NCI-H2196 treated with DMSO at 0.1 percent for 48 hours (cell line): ENCODE results near the gene RPS26.
A peak's percentile ranks its signal among the peaks of the same experiment; 100 is the strongest.
"Not testable (repeated sequence)": the region's sequence is repeated elsewhere in the genome, so short reads cannot be mapped to it uniquely, and the experiment has no call there.

Source experiments
- DNase-seq: peaks from one replicate; lab custom pipeline; 2025; ENCODE audit not compliant: unreplicated experiment; lab: John Stamatoyannopoulos, UW

RPS26 gene

GRCh38 chr12:56020423-56021184 lies 21.1 kb upstream of the RPS26 start, which contains the start of gene IKZF4:
TSS of gene IKZF4 (plus strand) at chr12:56021043. CDS start at chr12:56021494, 451 bp downstream.
- no peak for DNase-seq

GRCh38 chr12:56021889-56022497 lies 19.7 kb upstream of the RPS26 start:
- no peak for DNase-seq

GRCh38 chr12:56028511-56029165 lies 13.1 kb upstream of the RPS26 start:
- DNase-seq = no peak

DNA sequence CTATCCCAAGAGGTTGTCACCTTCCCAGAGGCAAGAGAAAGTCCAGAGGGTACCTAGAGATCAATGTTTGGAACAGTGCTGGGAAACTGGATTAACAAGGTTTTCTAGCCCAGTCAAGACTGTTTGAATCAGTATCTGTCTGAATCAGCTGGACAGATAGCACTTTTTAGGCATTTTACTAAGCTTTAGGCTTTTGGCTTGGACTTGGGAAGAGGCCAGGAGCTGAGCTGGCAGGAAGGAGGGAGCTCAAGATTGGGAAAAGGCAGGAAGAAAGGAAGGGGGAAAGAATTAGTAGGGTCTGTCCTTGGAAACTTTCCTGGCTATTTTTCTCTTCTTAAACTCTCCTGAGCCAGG lies 12.6 kb upstream of the RPS26 start:
- no peak for DNase-seq

DNA sequence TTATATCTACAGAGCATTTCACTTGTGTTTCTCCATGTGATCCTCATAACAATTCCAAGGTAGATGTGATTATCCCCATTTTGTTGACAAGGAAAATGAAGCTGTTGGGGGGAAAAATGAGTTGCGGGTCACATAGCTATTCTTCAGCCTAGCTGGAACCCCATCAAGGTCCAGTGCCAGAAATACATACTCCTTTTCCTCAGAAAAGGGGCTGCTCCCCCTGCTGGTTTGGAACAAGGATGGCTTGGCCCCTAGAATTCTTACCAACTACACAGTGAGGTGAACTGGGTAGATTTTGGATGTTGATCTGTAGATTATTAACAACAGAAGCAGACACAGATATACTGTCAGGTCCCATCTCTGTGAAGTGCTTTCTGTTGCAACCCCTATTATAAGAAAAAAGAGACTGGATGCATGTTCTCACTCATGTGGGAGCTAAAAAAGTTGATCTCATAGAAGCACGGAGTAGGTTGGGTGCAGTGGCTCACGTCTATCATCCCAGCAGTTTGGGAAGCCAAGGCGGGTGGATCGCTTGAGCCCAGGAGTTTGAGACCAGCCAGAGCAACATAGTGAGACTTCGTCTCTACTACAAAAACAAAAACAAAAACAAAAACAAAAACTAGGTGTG lies 11.9 kb upstream of the RPS26 start:
- peak; percentile 8 for DNase-seq

DNA sequence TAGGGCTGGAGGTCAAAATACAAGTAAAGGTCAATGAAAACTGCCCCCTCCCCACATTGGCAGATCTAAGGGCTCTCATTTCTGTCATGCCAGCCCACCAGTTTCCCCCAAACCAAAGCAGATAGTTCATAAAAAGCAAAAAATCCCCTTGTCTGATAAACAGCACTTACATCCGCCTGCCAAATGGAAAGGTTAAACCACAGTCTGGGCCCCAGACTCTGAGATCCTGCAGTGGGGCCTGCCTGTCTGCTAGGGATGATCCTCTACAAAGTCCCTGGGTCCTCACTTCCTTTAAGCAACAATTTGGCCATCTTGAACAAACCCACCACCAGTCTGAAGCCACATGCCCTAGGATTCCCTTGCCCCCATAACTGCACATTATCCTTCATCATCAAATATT lies 9.7 kb upstream of the RPS26 start:
- DNase-seq = no peak

GRCh38 chr12:56034586-56035332 lies 7.0 kb upstream of the RPS26 start:
- no peak for DNase-seq

DNA sequence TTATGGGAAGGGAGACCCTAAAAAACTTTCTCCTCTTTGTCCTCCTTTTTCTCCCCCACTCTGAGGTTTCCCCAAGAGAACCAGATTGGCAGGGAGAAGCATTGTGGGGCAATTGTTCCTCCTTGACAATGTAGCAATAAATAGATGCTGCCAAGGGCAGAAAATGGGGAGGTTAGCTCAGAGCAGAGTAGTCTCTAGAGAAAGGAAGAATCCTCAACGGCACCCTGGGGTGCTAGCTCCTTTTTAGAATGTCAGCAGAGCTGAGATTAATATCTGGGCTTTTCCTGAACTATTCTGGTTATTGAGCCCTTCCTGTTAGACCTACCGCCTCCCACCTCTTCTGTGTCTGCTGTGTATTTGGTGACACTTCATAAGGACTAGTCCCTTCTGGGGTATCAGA lies 4.6 kb upstream of the RPS26 start:
- no peak for DNase-seq

DNA sequence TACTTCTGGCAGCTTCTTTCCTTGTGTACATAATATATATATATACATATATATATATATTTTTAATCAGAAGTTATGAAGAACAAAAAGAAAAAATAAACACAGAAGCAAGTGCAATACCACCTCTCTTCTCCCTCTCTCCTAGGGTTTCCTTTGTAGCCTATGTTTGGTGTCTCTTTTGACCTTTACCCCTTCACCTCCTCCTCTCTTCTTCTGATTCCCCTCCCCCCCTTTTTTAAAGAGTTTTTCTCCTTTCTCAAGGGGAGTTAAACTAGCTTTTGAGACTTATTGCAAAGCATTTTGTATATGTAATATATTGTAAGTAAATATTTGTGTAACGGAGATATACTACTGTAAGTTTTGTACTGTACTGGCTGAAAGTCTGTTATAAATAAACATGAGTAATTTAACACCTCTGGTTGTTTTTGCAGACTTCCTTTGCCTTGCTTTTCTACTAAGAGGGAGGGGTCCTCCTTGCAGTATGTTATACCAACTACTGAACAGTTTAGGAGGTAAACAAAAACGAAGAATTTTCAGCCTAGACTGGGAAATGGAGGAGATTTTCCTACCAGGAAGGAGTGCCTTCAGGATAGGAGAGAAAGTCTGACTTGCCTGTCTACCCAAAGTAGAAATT lies 3.6 kb upstream of the RPS26 start:
- DNase-seq = no peak

- DNase-seq = no peak
Observed at GRCh38 chr12:56040151-56040550, 1.6 kb upstream of the RPS26 start.

DNA sequence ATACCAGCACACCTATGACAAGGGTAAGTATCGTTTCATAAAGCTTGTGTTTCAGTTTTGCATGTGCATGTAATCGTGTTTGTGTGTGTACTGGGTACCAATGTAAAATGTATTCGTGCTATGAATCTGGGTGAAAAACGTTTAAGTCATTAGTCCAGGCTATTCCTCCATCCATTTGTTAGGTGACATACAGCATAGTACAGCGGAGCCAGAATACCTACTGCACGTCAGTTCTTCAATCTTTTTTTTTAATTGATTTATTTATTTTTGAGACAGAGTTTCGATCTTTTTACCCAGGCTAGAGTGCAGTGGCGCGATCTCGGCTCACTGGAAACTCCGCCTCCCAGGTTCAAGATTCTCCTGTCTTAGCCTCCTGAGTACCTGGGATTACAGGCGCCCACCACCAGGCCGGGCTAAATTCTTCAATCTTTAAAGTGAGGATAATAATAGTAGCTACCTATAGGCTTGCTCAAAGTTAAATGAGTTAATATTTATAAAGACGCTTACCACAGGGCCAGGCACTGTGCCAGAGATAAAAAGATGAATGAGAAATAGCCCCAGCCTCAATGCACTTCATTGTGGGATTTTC lies 661 bp upstream of the RPS26 start:
- no peak for DNase-seq

DNA sequence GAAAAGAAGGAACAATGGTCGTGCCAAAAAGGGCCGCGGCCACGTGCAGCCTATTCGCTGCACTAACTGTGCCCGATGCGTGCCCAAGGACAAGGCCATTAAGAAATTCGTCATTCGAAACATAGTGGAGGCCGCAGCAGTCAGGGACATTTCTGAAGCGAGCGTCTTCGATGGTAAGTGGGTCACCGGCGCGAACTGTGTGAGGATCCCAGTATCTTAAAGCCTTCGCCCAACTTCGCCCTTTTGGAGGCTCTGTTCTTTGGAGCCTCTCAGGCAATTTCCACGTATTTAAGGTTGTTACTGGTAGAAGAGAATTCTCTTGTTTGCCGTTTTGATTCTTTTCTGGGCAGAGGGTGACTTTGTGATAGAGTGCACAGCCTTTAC lies 704 bp downstream of the RPS26 start:
- not testable (repeated sequence) for DNase-seq

DNA sequence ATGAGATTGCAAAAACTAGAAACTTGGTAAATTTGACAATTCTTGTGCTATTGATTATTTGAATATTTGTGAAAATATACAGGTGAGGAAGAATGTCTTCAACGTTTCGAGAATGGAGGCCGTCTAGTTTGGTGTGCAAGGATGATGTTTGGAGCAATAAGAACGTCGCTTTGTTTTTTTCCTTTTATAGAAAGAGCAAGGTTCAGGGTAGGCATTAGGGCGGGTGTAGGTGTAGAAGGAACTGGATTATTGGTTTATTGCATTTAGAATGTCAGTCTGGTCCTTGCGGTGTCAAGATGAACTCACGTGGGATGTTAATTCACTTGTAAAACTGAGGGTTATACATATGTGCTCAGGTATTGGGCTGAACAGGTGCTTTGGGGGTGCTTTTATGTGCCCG lies 1.1 kb downstream of the RPS26 start:
- no peak for DNase-seq

GRCh38 chr12:56046027-56046780 lies 4.5 kb downstream of the RPS26 start:
- DNase-seq = no peak

DNA sequence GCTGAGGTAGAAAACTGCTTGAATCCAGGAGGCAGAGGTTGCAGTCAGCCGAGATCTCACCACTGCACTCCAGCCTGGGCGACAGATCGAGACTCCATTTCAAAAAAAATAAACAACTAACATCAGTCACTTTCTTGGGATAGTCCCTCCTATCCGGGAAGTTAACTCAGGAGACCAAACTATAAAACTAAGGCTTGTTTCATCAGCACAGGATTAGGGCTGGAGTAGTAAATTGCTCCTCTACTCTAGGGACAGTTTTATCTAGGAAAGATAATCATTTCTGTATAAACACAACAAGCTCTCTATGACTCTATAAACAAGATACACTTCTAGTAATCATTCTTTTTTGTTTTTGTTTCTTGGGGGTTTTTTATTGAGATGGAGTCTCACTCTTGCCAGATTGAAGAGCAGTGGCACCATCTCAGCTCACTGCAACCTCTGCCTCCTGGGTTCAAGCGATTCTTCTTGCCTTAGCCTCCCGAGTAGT lies 11.7 kb downstream of the RPS26 start:
- DNase-seq = no peak

DNA sequence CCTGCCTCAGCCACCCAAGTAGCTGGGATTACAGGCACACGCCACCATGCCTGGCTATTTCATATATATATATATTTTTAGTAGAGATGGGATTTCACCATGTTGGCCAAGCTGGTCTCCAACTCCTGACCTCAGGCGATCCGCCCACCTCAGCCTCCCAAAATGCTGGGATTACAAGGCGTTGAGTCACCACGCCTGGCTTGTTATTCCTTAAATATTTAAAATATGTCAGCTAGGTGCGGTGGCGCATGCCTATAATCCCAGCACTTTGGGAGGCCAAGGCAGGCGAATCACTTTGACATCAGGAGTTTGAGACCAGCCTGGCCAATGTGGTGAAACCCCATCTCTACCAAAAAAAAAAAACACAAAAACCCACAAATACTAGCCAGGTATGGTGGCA lies 18.2 kb downstream of the RPS26 start:
- DNase-seq = not testable (repeated sequence)

- no peak for DNase-seq
Observed at GRCh38 chr12:56061982-56062381, 20.3 kb downstream of the RPS26 start.

DNA sequence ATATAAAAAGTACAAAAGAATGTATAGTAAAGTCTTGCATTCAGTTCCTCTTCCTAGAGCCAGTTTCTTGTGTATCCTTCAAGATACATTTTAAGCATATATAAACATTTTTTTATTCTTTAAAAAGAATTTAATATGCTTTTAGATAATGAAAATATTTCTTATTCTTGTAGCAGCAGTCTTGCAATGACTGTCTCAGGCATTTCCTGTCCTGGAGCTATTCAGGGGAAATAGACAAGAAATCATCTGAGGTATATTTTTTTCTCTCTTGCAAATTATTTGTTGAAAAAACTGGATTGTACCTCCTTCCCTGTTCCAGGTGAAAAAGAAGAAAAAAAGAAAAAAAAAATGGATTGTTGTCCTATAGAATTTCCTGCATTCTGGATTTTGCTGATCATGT lies 21.3 kb downstream of the RPS26 start:
- no peak for DNase-seq

GRCh38 chr12:56071648-56072047 lies 29.9 kb downstream of the RPS26 start:
- no peak for DNase-seq
